SH-SY5Y (cell line): ENCODE measurements around the gene TRAPPC2L.

Experiments
- GATA2 ChIP-seq: IDR thresholded peaks from 2 replicates; pipeline ENCODE4 v1.6.1; 2011; ENCODE audit warnings: mild to moderate bottlenecking, low read depth, low read length
- GATA3 ChIP-seq: IDR thresholded peaks from 2 replicates; pipeline ENCODE4 v1.6.1; 2011; ENCODE audit warnings: low read depth, mild to moderate bottlenecking, low read length, moderate library complexity

The TRAPPC2L gene, protein sequence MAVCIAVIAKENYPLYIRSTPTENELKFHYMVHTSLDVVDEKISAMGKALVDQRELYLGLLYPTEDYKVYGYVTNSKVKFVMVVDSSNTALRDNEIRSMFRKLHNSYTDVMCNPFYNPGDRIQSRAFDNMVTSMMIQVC

DNA sequence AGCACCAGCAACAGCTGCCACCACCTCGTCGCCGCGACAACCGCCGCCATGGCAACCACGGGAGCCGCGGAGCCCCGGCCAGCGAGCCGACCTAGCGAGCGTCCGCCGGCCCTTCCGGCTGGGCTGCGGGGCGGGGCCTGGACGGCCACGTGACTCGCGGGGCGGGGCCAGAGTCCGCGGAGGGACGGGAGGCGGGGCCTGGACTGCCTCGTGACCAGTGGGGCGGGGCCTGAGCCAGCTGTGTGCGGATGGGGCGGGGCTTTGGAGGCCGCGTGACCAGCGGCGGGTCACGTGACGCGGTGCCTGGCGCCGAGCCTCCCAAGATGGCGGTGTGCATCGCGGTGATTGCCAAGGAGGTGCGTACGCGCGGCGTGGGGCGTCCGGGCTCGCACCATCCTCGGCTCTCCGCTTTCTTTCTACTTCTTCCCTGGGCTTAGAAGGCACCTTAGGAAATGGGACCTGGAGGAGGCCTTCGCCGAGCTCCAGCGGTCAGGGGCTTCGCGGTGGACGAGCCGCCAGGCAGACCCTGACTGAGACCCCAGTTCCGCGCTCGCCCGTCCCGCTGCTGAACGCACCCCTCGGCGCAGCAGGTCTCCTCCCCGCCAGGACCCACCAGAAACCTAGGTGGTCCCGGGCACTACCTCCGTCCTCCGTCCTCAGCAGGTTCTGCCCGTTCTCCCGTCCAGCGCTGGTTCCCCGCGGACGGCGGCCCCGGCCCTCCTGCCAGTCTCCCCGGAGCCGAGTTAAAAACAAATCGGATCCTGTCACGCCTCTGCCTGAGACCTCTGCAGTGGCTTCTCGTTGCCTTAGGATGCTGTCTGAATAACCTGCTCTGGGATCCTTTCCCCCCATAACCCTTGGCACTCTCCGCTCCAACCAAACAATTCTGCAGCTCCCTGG is at the start of gene TRAPPC2L, which contains the start of gene GALNS:
Gene TRAPPC2L, plus strand, starts transcription at position 300 of the 900 bp plus-strand sequence. Its CDS starts 24 bp downstream, at position 324.
Gene GALNS, minus strand, starts transcription at position 120 of the 900 bp plus-strand sequence. Its CDS starts 70 bp downstream, at position 50.
- no peak for TF ChIP-seq GATA3
- no peak; the same call in 1 of the 2 replicates for TF ChIP-seq GATA2

DNA sequence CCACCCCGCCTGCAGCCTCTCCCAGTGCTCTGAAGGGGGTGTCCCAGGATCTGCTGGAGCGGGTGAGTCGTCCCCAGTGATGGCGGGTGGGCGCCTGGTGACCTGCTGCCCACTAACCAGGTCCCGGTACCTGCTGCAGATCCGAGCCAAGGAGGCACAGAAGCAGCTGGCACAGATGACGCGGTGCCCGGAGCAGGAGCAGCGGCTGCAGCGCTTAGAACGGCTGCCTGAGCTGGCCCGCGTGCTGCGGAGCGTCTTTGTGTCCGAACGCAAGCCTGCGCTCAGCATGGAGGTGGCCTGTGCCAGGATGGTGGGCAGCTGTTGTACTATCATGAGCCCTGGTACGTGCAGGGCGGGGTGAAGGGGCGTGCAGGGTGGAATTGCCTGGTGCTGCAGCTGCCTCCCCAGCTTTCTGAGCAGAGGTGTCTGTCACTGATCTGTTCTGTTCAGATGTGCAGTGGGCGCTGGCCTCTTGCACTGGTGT is 49.7 kb upstream of the TRAPPC2L start:
- no peak for TF ChIP-seq GATA2
- no peak for TF ChIP-seq GATA3

DNA sequence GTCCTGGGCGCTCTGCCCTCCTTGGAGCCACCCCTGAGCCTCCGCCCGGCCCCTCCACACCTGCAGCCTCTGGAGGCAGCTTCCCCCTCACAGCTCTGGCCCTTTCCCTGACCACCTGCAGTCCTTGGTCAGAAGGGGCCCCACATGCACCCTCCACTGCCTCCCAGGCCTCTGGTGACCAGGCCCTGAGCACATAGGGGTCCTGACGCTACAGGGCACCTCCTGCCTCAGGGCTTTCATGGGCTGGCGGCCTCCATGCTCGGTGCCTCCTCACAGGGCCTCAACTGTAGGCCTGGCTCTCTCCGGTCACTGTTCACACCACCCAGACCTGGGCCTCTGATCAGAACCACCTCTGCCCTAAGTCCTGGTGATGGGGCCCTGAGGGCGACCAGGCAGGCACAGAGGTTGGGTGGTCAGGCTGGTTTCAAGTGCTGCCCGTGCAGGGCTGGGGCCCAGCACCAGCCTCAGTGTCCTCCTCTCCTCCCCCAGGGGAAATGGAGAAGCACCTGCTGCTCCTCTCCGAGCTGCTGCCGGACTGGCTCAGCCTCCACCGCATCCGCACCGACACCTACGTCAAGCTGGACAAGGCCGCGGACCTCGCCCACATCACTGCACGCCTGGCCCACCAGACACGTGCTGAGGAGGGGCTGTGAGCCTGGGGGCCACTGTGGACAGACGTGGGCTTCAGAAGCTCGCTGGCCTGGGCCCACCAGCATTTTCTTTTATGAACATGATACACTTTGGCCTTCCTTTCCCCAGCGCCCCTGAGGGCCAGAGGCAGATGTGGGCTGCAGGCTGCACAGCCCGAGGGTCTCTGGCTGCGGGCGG is 49.1 kb upstream of the TRAPPC2L start:
- no peak for TF ChIP-seq GATA3
- no peak for TF ChIP-seq GATA2

DNA sequence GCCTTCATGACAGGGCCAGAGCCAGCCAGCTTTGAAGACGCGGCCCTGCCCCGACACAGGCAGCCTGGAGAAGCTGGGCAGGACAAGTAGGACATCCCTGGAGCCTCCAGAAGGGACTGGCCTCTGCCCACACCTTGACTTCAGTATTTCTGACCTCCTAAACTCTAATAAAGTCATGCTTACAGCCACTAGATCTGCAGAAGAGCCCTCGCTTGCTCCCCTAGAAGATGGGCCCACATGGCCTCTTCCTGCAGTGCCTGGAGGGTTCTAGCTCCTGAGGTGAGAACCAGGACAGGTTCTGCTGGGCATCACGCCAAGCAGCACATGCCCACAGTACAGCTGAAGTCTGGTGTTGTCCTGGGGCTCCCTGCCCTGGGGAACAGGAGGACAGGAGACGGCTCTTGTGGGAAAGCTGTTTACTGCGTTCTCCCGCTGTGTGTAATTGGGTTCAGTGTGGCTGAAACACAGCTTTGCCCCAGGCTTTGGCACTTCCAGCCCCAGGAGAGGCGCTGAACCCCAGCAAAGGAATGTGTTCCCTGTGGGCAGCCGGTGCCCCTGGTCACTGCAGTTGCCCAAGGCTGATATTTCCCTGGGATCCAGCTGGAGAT is 47.8 kb upstream of the TRAPPC2L start:
- no peak for TF ChIP-seq GATA2
- no peak for TF ChIP-seq GATA3

DNA sequence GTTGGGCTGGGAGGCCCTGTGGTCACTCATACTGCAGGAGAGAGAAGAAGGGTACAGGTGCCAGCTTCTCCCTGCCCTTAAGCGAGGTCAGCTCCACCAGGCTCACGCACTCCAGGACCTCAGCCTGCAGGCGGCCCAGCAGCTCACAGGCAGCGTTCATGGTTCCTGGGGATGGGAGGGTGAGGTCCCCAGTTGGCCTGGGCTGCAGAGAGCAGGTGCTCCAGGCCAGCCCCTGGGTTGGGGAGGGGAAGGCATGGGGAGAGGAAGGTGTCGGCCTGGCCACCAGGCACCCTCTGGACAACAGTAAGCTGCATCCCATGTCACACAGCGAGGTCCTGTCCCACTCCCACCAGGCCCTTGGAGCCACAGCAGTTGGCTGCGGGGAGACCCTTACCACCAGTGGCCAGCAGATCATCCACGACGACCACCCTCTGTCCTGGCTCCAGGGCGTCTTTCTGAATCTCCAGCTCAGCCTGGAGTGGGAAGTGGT is 47.2 kb upstream of the TRAPPC2L start:
- no peak for TF ChIP-seq GATA2
- TF ChIP-seq GATA3: no peak

DNA sequence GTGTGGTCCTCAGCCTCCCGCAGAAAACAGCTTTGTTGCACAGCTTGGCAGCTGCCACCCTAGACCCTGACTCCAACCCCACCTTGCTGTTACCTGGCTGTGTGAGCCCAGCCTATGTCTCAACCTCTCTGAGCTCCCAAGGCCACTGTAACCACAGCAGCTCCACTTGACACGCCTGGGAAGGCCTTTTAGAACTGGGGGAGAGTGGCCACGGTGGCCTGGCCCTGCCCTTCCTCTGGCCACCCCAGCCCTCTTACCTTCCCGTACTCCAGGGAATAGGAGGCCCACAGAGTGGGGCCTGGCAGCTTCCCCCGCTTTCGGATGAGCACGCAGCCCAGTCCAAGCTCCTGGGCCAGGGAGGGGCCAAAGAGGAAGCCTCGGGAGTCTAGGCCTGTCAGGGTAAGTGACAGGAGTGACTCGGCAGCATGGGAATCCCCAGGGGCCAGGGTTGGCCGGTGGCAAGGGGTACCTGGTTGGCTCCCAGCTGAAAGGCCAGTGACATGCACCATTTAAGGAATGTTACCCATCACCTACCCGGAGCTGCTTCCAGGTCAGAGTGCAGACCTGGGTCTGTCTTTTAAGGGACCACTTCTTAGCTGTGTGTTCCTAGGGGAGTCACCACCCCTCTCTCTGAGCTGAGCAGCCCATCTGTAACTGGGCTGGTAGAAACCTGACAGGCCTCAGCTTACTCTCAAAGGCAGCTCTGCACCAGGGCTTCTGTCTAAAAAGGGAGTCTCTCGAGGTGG is 46.6 kb upstream of the TRAPPC2L start:
- no peak for TF ChIP-seq GATA3
- TF ChIP-seq GATA2: no peak

DNA sequence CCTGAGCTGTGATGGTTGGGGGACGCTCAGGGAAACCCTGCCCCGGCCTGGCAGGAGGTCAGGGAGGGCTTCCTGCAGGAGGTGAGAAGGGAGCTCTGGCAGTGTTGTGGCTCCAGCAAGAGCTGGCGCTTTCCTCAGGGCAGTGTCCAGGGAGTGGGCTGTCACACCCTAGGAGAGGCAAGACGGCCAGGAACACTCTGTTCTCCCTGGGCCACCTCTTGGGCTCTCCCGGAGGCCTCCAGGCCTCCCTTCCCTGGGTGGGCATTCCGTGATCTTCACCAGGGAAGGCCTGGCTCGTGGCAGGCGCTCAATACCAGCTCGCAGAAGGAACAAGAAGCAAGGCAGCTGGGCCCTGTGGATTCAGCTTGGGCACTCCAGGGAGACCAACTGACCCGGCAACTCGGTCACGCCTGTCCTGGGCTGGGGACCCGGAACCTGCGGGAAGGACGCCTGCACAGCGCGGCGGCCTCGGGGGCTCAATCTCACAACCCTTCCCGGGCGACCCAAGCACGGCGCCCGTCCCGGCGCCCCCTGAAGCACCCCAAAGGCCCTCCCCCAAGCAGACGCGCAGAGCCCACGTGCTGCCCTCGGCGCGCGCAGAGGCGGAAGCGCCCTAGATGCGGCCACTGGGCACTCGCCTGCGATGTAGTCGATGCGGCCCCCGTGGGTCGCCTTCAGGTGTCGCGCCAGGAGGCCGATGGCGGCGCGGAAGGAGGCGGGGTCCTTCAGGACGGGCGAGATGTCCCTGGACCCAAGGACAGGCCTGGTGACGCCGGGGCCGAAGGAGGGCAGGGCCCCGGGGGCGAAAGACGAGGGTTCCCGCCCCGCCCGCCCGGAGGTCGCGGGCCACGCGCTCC is 45.8 kb upstream of the TRAPPC2L start:
- no peak for TF ChIP-seq GATA2
- no peak for TF ChIP-seq GATA3

DNA sequence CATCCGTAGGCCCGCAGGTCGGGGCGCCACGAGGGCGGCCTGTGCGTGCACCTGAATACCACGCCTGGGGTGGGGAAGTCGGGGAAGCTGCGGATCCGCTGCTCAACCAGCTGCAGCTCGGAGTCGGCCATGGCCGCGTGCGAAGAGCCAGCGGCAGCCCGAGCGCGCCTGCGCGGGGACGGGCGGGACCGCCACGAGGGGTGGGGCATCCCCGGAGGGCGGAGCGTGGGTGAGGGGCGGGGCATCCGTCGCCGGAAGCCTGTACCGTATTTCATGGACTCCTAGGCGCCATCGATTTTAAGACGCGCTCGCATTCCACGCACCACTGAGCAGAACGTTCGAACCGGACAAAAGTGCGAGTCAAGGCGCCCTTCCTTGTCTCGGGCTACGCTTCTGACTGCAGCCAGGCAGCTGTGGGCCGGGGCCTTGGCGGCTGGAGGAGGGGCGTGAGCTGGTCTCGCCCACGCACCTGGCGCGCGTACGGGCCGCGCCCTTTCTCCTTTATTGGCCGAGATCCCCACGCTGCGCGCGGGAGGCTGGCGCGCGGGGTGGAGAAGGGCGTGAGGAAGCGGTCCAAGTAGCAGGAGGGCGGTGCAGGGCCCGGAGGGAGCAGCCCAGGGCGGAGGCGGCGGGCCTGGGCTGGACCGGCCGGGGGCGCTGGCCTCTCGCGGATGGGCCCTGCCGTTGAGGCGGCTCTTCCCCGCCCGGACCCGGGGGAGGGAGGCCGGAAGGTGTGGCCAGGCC is 45.0 kb upstream of the TRAPPC2L start, which contains the start of gene APRT:
Gene APRT, minus strand, starts transcription at position 160 of the 744 bp plus-strand sequence. Its CDS starts 29 bp downstream, at position 131.
- TF ChIP-seq GATA2: no peak
- no peak for TF ChIP-seq GATA3

DNA sequence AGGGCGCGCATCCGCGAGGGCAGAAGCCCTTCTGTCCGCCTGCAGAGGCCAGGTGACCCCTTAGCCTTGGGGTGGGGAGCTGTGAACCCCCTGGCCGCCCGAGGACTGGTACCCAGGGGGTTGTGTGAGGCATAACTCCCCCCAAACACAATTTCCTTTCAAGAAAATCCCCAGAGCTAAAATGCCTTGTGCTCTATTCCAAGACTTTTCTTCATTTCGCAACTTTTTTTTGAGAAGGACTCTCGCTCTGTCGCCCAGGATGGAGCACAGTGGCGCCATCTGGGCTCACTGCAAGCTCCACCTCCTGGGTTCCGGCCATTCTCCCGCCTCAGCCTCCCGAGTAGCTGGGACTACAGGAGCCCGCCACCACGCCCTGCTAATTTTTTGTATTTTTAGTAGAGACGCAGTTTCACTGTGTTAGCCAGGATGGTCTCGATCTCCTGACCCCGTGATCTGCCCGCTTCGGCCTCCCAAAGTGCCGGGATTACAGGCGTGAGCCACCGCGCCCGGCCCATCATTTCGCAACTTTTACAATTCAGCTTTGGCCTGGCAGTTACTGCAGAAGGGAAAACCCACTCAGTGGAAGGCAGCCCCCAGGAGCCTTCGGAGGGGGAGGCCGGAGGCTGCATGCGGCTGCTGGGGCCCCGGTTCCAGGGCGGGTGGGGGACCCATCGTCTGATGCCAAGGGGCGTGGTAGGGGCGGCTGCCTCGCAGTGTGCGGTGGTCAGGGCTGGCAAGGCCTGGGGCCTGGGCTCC is 44.2 kb upstream of the TRAPPC2L start:
- TF ChIP-seq GATA3 (no peak), GATA2 (no peak)

DNA sequence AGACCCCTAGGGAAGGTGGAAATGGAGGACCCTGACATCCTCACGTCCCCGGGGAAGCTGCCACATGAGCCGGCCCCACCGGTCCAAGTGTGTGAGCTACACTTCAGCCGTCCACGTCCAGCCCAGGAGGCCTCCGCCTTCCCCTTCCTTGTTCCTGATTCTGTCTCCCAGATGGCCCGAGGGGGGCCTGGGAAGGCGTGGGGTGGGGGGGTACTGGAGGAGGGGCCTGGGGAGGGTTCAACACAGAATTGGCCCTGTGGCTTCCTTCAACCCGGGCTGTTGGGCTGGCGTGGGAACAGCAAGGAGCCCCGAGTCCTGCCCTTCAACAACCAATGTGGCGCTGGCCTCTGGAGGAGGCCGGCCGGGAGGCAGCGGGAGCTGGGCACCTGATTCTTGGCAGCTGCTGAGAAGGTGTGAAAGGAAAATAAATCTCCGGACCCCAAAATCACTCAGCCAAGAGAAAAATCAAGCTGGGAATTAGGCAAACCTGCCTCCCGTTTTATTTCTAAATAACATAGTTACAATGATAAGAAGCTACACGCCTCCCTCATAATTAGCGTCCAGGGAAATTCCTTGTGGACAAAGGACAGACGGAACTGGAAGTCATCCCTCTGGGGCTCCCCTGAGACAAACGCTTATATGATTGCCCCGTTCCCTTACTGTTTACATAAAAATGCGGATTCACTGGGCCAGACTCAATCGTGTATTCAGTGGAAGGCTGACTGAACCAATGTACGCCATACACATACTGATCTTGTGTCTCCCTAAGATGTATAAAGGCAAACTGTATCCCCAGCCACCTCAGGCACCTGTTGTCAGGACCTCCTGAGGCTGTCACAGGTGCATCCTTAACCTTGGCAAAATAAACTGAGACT is 43.4 kb upstream of the TRAPPC2L start:
- TF ChIP-seq GATA3 (no peak), GATA2 (no peak)
